RWPE2 (cell line): ENCODE measurements around the gene PDE6H.

Experiments
- ATAC-seq: fragments of 200-7000 bp; cut with Tn5 transposase; 3 replicates; pipeline ENCODE4 v1.9.1; 2021; ENCODE audit warnings: low read depth
- DNase-seq: peaks from one replicate; pipeline ENCODE4 v3.0.0-alpha.2; 2020; ENCODE audit warnings: low spot score
- H3K27ac ChIP-seq: fragments of 450-650 bp; 2 replicates; pipeline ENCODE4 v1.5.1; 2017; ENCODE audit warnings: mild to moderate bottlenecking; ENCODE audit not compliant: poor library complexity, severe bottlenecking
- H3K27me3 ChIP-seq: fragments of 250-450 bp; sonication (Bioruptor Pico); 2 replicates; pipeline ENCODE4 v1.5.1; 2021; ENCODE audit warnings: mild to moderate bottlenecking, moderate library complexity; ENCODE audit not compliant: insufficient read depth, poor library complexity, severe bottlenecking
- H3K36me3 ChIP-seq: fragments of 250-450 bp; sonication (Bioruptor Pico); 2 replicates; pipeline ENCODE4 v1.5.1; 2020; ENCODE audit warnings: low read depth, mild to moderate bottlenecking, moderate library complexity
- H3K4me1 ChIP-seq: fragments of 250-450 bp; sonication (Bioruptor Pico); 2 replicates; pipeline ENCODE4 v1.5.1; 2021; ENCODE audit warnings: mild to moderate bottlenecking, moderate library complexity; ENCODE audit not compliant: insufficient read depth, poor library complexity, severe bottlenecking
- H3K4me3 ChIP-seq: fragments of 250-450 bp; sonication (Bioruptor Pico); 2 replicates; pipeline ENCODE4 v1.5.1; 2021; ENCODE audit warnings: mild to moderate bottlenecking, moderate library complexity; ENCODE audit not compliant: severe bottlenecking
- H3K9me3 ChIP-seq: fragments of 250-450 bp; sonication (Bioruptor Pico); 2 replicates; pipeline ENCODE4 v1.5.1; 2021; ENCODE audit warnings: mild to moderate bottlenecking, moderate library complexity; ENCODE audit not compliant: severe bottlenecking
- TF ChIP-seq, protein P1 (sequence below): fragments of 450-650 bp; IDR thresholded peaks from one replicate; pipeline ENCODE4 v1.5.1; 2017; ENCODE audit warnings: mild to moderate bottlenecking, moderate library complexity; ENCODE audit not compliant: poor library complexity, severe bottlenecking

PDE6H gene

DNA sequence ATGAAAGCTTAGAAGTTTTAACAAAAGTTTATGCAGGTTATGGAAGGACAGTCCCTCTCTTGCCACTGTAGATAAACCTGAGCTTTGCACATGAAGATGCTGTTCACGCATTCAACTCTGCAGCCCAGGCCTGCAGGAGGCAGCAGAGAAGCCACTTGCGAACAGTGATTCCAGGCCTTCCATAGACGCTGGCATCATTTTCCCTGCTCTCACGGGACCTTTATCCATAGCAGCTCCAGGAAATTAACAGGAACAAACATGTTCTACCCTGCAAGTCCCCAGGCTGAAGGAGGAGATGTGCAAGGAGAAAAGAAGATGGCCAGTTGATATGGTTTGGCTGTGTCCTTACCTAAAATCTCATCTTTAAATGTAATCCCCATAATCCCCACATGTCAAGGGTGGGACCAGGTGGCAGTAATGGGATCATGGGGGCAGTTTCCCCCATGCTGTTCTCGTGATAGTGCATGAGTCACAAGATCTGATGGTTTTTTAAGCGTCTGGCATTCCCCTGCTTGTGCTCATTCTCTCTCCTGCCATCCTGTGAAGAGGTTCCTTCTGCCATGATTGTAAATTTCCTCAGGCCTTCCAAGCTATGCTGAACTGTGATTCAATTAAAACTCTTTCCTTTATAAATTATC is 36.5 kb upstream of the PDE6H start:
- Histone ChIP-seq H3K36me3 (no peaks in the 10 kb centered on the region), H3K27ac (no peak overlapping the region), H3K27me3 (no peaks in the 10 kb centered on the region), H3K9me3 (no peaks in the 10 kb centered on the region), H3K4me1 (no peaks in the 10 kb centered on the region), H3K4me3 (no peak overlapping the region)
- DNase-seq, result no peak
- TF ChIP-seq, protein P1, sequence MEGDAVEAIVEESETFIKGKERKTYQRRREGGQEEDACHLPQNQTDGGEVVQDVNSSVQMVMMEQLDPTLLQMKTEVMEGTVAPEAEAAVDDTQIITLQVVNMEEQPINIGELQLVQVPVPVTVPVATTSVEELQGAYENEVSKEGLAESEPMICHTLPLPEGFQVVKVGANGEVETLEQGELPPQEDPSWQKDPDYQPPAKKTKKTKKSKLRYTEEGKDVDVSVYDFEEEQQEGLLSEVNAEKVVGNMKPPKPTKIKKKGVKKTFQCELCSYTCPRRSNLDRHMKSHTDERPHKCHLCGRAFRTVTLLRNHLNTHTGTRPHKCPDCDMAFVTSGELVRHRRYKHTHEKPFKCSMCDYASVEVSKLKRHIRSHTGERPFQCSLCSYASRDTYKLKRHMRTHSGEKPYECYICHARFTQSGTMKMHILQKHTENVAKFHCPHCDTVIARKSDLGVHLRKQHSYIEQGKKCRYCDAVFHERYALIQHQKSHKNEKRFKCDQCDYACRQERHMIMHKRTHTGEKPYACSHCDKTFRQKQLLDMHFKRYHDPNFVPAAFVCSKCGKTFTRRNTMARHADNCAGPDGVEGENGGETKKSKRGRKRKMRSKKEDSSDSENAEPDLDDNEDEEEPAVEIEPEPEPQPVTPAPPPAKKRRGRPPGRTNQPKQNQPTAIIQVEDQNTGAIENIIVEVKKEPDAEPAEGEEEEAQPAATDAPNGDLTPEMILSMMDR, result no peak
- no peak for ATAC-seq

DNA sequence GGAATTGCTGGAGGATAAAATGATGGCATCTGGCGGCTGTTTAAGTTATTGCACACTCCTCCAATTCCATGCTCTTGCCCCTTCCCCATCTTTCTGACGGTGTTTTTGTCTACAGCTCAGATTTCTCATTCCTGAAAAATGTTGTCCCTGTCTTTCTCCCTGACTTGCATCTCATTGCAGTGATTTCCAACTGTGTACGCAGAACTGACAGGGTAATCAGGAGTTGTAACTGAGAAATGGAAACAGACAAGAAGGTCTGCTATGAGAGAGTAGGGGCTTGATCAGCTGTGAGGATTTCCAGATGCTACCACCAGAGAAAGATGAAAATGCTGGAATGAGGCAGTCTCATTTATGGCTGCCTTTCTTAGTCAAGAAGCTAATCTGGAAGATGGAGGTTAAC is 35.8 kb upstream of the PDE6H start:
- no peak overlapping the region for H3K27ac ChIP-seq
- no peak for DNase-seq
- no peak overlapping the region for H3K4me3 ChIP-seq
- H3K27me3 ChIP-seq, result no peaks in the 10 kb centered on the region
- no peaks in the 10 kb centered on the region for H3K9me3 ChIP-seq
- TF ChIP-seq, protein P1, result no peak
- no peak for ATAC-seq
- no peaks in the 10 kb centered on the region for H3K4me1 ChIP-seq
- H3K36me3 ChIP-seq, result no peaks in the 10 kb centered on the region

DNA sequence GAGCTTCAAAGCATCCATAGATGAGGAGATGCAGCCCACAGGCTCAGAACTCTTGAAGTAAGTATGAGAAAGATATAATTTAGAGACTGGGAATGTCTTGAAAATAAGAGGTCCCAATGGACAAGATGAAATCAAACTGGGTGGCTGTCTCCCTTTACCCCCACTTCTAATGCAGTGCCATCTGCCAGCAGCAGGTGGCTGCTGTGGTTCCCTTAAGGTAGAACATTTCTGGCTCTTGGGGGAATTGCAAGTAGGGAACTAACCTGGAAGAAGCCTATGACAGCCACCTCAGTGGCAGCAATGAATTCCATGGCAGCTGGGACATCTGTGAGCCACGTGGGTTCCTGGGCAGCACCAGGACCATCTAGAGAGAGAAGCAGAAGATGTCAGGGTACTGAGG is 35.2 kb upstream of the PDE6H start:
- ATAC-seq, result no peak
- Histone ChIP-seq H3K36me3 (no peaks in the 10 kb centered on the region), H3K27ac (no peak overlapping the region), H3K4me1 (no peaks in the 10 kb centered on the region), H3K4me3 (no peak overlapping the region), H3K27me3 (no peaks in the 10 kb centered on the region), H3K9me3 (no peaks in the 10 kb centered on the region)
- no peak for DNase-seq
- TF ChIP-seq, protein P1, result no peak

DNA sequence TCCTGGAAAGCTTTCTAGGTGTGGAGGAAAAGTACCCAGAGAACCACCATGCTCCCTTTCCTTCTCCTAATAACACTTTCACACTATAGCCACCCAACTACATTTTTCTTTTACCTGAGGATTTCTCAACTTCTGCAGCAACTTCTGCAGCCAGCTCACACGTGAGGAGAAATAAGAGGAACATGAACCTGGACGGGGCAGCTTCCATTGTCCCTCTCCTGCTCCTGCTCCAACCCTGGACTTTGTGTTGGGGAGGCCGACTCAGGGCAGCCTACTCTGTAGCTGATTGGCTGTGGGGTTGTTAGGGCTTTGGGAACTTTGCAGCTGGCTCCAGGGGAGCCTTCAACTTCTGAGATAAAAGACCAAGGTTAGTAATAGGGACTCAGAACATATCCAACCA is 34.5 kb upstream of the PDE6H start, which contains the start of gene ERP27:
TSS of gene ERP27 (minus strand) at position 237 of the 400 bp plus-strand sequence. CDS start at position 208, 29 bp downstream.
- Histone ChIP-seq H3K36me3 (no peaks in the 10 kb centered on the region), H3K27me3 (no peaks in the 10 kb centered on the region), H3K9me3 (no peaks in the 10 kb centered on the region), H3K4me1 (no peaks in the 10 kb centered on the region), H3K27ac (no peak within 1 kb of the TSS), H3K4me3 (no peak within 1 kb of the TSS)
- ATAC-seq (no peak), DNase-seq (no peak)
- TF ChIP-seq, protein P1, result no peak

DNA sequence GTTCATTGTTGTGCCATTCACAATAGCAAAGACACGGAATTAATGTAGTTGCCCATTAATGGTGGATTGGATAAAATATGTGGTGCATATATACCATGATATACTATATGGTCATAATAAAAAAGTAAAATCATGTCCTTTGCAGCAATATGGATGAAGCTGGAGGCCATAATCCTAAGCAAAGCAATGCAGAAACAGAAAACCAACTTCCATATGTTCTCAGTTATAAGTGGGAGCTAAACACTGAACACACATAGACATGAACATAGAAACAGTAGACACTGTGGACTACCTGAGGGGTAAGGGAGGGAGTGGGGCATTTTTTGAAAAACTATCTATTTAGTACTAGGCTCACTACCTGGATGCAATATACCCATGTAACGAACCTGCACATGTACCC is 31.5 kb upstream of the PDE6H start:
- no peaks in the 10 kb centered on the region; the same call in 1 of the 2 replicates for H3K36me3 ChIP-seq
- H3K9me3 ChIP-seq, result no peaks in the 10 kb centered on the region
- H3K4me1 ChIP-seq, result no peaks in the 10 kb centered on the region
- no peak for DNase-seq
- H3K27ac ChIP-seq, result no peak overlapping the region
- TF ChIP-seq, protein P1, result no peak
- no peak for ATAC-seq
- H3K27me3 ChIP-seq, result no peaks in the 10 kb centered on the region
- no peak overlapping the region for H3K4me3 ChIP-seq
